C4-2B (cell line): ENCODE measurements around the gene PKD2L2.
"Not testable (repeated sequence)": the region's sequence is repeated elsewhere in the genome, so short reads cannot be mapped to it uniquely, and the experiment has no call there.

Experiments used
- H3K27ac ChIP-seq: fragments of 450-650 bp; 2 replicates; pipeline ENCODE4 v1.5.1; 2017
- CTCF ChIP-seq: fragments of 450-650 bp; conservative IDR thresholded peaks from 2 replicates; pipeline ENCODE4 v1.5.1; 2017; ENCODE audit warnings: mild to moderate bottlenecking
- ZFX ChIP-seq: fragments of 450-650 bp; IDR thresholded peaks from 2 replicates; pipeline ENCODE4 v1.6.1; 2017

PKD2L2 gene

GRCh38 chr5:137888863-137889759 is at the start of gene PKD2L2:
Gene PKD2L2 (plus strand): TSS chr5:137889457. CDS start chr5:137889492, 35 bp downstream.
- TF ChIP-seq ZFX (peak; percentile 49), CTCF (peak; percentile 35)
- H3K27ac ChIP-seq = peak within 1 kb of the TSS; percentile 72

- no peak overlapping the region for H3K27ac ChIP-seq
- TF ChIP-seq CTCF (no peak), ZFX (no peak)
Measured at GRCh38 chr5:137842296-137842695, 47.0 kb upstream of the PKD2L2 start.

GRCh38 chr5:137843676-137844299 is 45.5 kb upstream of the PKD2L2 start:
- no peak for TF ChIP-seq ZFX
- TF ChIP-seq CTCF = no peak
- H3K27ac ChIP-seq = no peak overlapping the region

GRCh38 chr5:137845472-137845871 is 43.8 kb upstream of the PKD2L2 start:
- no peak overlapping the region for H3K27ac ChIP-seq
- no peak for TF ChIP-seq CTCF
- TF ChIP-seq ZFX = no peak

- H3K27ac ChIP-seq = no peak overlapping the region
- no peak for TF ChIP-seq CTCF
- TF ChIP-seq ZFX = no peak
Measured at GRCh38 chr5:137847687-137848086, 41.6 kb upstream of the PKD2L2 start.

- not testable (repeated sequence) for H3K27ac ChIP-seq
Measured at GRCh38 chr5:137853165-137853564, 36.1 kb upstream of the PKD2L2 start.

GRCh38 chr5:137856201-137856600 is 33.1 kb upstream of the PKD2L2 start:
- H3K27ac ChIP-seq = no peak overlapping the region
- TF ChIP-seq CTCF = no peak
- TF ChIP-seq ZFX = no peak
